PC-9 (cell line): ENCODE data around the gene PDP2.

Experiments
- EZH2 ChIP-seq: fragments of 200-600 bp; sonication (generic); IDR thresholded peaks from 2 replicates; pipeline ENCODE4 v1.8.0; 2017; ENCODE audit warnings: antibody characterized with exemption, low read depth
- TF ChIP-seq, protein P1 (sequence below): fragments of 200-600 bp; sonication (generic); conservative IDR thresholded peaks from 2 replicates; pipeline ENCODE4 v1.6.1; 2017; ENCODE audit warnings: mixed run types, antibody characterized with exemption, mild to moderate bottlenecking, moderate library complexity

- TF ChIP-seq, protein P1, sequence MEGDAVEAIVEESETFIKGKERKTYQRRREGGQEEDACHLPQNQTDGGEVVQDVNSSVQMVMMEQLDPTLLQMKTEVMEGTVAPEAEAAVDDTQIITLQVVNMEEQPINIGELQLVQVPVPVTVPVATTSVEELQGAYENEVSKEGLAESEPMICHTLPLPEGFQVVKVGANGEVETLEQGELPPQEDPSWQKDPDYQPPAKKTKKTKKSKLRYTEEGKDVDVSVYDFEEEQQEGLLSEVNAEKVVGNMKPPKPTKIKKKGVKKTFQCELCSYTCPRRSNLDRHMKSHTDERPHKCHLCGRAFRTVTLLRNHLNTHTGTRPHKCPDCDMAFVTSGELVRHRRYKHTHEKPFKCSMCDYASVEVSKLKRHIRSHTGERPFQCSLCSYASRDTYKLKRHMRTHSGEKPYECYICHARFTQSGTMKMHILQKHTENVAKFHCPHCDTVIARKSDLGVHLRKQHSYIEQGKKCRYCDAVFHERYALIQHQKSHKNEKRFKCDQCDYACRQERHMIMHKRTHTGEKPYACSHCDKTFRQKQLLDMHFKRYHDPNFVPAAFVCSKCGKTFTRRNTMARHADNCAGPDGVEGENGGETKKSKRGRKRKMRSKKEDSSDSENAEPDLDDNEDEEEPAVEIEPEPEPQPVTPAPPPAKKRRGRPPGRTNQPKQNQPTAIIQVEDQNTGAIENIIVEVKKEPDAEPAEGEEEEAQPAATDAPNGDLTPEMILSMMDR = no peak
- TF ChIP-seq EZH2 = no peak
Observed at GRCh38 chr16:66846831-66847230, 33.5 kb upstream of the PDP2 start.
